Daoy (cell line): ENCODE results near the gene GBE1. TPM values are rescaled to one million over a fixed set of nuclear protein-coding genes. Genes with fewer than 3 reads are reported as not detected.
A peak's percentile ranks its signal among the peaks of the same experiment; 100 is the strongest.
"Not testable (repeated sequence)": the region's sequence is repeated elsewhere in the genome, so short reads cannot be mapped to it uniquely, and the experiment has no call there.

ENCODE experiments used
- DNase-seq: peaks from one replicate; pipeline ENCODE4 v3.0.0-alpha.2; 2015; ENCODE audit warnings: low read depth
- total RNA-seq: library from RNA; depleted of rRNA; stranded (reverse); fragments of >200 nt; shearing (Covaris generic); gene quantifications from 2 replicates; pipeline ENCODE4 v1.2.3, GENCODE V29; 2014; rRNA removed

Gene GBE1
- total RNA-seq, result 18.1 and 28.6 TPM in 2 replicates

DNA sequence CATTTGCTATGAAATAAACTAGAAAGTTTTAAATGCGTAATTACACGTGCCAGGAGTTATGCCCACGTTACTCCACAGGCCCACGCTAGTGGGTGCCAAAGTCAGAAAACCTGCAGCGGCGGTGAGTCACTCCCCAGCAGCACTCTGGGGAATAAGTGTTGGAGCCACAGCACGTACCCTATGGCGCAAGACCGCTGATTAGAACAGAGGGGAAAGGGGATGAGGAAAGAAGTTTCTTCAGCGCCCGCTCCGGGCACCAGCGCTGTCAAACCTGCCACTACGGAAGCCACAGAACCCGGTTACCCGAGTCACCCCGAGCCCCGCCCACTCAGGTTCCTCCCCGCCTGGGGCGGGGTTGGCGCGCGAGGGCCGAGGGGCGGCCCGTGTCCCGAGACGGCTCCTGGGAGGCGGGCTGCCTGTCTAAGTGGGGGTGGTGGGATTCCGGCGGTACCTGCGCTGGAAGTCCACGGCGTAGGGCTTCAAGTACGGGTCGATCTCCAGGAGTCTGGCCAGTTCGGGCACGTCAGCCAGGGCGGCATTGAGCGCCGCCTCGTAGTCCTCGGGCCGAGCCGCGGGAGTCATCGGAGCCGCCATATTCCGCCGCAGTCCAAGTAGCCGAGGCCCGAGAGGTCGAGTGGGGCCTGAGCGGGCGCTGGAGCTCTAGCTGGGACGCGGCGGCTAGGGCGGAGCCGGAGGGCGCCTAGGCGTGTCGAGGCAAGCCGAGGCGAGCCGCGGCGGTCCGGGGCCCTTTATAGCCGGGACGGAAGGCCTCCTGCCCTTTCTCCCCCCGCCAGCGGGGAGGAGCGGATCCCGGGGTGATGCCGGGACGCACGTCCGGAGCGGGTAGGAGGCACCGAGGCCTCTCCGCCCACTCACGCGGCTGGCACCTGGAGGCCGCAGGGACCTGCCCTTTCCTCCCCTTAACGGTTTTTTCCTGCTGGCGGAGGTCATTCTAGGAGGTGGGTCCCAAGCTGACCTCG, at the start of gene GBE1:
TSS of gene GBE1 (minus strand) at position 722 of the 980 bp plus-strand sequence. CDS start at position 594, 128 bp downstream.
- peak; percentile 90 for DNase-seq

DNA sequence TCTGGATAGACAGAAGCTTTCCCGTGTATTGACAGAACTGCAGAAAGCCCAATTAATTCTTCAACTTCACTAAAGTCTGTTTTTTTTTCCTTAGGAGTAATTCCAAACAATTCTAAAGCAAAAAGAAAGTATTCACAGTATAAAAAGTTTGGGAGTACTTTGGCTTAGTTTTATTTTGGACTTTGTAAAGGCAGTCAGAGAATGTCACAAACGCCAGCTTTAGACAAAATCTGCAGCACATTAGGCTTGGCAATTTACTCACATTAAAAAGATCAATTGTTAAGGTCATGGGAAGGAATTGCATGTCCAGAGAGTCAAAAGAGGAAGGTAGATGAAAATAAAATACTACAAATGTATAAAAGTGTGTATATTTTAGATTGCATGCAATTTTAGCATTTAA, 47.5 kb upstream of the GBE1 start:
- DNase-seq, result no peak

DNA sequence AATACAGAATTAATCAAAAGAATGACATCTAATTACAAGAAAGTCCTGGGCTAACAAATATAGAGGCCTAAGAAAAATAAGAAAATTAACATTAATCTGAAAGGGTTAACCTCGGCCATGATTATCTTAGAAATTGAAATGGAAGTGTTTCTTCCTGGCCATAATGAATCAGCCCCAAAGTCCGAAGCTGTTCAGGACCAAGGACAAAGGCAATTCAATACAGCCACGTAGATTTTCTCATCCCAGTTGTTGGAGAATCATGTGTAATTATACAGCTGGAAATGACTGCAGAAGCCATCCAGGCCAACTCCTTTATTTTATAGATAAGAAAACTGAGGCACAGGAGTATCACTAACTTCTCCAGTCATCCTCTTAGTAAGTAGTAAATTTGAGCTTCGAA, 38.0 kb upstream of the GBE1 start:
- no peak for DNase-seq

DNA sequence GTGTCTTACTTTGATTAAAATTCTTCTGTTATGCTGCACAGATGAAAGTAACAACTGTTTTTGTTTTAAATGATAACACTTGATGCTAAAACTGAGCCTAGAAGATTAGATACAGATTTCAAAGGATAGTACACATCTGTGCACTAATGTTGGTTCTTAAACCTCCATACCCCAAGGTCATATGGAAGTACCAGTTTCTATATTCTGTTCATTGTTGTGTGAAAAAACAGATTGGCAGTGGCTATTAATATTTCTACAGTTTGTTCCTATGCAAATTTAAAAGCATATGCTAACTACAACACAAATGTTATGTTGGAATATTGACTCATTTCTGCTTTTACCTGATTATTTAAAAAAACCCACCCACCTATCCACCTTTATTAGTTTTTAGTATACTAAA, 32.0 kb upstream of the GBE1 start:
- no peak for DNase-seq

DNA sequence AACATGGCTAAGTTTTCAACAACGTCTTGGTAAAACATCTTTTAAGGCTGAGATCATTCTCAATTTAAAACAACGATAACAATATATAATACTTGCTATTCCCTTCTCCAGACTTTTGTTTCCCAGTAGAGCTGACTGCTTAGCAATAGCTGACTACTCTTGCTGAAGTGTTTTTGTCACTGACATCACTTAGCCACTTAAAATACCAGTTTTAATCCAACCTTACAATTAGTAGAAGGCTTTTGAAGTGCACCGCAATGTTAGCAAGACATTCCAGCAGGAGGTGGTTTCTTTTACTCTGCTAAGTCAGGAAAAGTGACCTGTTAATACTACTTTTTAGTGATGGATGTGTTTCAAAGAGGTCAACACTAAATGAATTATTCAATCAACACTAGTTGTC, 28.7 kb upstream of the GBE1 start:
- no peak for DNase-seq

DNA sequence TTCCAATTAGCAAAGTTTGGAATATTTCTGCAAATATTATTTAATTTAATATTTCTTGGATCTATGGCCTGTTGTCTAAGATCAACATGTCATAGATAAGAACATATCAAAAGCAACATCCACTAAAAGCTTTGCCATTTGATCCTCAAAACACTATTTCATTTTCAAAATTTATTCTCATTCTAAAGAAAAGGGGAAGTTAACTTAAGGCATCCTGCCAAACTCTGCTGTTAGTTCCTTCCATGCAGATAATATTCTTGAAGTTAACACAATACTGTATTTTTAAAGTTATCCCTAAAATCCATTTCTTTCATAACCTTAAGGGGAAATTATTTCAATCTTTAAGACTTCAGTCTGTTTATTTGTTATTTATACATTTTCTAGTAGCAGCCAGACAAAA, 28.2 kb upstream of the GBE1 start:
- no peak for DNase-seq

DNA sequence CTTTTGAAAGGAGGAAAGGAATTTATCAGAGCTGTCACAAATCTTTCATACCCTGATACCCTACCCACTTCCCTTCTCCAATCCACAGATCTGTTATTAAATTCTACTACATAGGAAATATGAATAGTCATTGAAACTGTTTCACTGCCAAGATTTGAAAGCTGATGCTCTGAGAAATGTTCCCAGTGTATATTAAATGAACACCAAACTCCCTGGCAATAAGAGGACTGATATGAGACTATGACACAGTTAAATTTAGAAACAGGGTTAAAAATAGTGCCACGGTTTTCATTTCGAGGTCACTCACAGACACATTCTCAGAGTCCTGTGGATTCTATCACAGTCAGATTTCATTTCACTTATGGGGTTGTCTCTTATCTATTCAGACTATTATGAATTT, 27.2 kb upstream of the GBE1 start:
- no peak for DNase-seq

DNA sequence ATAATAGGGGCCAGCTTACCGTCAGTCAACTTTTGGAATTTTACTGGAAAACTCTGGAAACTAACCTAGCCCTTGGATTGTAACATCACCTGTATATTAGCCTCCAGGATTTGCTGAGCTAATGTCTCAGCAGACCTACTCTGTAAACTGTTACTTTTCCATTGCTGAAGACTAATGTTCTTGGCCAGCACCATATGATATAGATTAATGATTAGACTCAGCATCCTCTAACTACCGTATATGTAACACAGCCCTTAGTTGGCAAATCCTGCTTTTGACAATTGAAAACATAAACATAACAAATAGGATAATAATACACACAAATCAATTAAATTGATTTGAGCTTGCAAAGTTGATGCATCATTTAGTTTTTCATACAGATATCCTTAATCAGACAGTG, 26.6 kb upstream of the GBE1 start:
- no peak for DNase-seq

DNA sequence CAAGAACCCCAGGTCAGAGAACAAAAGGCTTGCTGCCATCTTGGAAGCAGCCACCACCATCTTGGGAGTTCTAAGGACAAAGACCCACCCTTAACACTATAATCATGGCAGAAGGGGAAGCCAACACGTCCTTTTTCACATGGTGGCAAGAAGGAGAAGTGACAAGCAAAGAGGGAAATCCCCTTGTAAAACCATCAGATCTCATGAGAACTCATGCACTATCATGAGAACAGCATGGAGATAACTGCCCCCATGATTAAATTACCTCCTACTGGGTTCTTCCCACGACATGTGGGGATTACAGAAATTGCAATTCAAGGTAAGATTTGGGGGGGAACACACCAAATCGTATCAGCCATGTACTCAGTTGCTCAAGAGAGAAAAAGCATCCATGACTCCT, 21.1 kb upstream of the GBE1 start:
- no peak for DNase-seq

DNA sequence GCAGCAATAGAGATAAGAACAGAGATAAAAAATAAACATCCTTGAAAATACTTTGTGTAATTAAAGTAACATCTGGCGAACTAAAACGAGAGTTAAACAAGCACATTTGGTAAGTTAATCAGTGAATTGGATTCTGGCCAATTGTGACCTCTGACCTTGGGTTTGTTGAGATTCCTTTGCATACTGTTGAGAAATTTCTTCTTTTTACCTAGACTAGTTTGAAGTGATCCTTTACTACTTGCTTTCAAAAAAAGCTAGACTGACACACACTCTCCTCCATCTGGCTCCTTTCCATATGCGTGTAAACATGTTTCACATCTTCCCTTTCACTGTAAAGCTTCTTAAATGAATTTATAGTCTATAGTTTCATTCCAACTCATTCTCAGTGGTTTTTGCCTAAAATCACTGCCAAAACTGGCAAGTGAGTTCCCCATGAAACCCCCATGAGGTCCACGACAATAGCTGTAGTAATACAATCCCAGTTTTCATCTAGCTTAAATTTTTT, 17.3 kb upstream of the GBE1 start:
- DNase-seq, result no peak

DNA sequence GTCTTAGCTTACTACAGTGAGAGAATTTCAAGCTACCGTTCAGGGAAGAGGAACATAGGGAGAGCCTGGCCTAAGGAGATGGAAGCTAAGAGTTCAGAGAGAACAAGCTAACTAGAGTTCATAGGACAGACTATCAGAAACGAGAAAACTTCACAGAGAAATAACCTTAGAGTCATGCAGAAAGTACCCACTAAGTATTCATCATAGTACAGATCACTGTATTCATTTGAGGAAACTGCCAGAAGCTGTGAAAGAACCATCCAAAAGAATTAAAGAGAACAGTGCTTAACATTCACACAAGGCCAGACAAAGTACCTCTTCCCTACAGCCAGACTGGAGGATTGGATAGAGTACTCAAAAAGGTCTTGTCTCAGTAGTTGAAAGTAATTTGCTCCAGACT, 15.2 kb upstream of the GBE1 start:
- DNase-seq, result no peak

DNA sequence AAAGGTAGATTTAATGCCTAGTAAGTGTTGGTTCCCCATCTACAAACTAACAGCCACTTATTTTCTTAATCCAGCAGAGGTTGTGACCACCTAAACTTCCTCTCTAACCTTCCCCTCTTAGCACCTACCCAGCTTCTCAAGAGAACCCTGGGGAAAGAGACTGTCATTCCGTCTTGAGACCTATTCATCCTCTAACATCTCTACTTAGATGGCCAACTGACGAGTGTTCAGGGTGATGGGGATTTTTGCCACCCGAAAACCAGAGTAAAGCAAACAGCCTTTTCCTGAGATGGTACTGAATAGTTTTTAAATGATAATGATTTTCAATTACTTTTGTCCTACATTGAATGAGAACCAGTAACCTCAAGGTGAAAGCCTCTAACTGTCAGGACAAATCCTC, 9.3 kb upstream of the GBE1 start:
- no peak for DNase-seq

DNA sequence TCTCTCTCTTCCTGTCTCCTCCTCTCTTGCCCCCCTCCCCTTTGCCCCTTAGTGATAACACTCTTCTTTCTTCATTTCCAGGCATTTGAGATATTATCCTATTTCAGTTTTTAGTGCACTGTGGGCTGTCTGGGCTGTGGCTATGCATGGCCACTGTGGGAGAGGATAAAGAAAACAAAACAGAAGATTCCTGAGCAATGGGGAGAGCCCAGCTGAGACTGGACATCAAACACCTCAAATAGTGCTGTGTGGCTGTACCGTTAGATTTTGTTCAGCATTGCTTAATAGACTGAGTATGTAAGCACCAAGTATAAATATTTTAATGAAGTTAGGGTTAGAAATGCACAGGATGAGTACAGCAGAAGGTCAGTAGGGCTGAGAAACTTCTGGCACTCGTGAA, 7.9 kb upstream of the GBE1 start:
- DNase-seq, result no peak

DNA sequence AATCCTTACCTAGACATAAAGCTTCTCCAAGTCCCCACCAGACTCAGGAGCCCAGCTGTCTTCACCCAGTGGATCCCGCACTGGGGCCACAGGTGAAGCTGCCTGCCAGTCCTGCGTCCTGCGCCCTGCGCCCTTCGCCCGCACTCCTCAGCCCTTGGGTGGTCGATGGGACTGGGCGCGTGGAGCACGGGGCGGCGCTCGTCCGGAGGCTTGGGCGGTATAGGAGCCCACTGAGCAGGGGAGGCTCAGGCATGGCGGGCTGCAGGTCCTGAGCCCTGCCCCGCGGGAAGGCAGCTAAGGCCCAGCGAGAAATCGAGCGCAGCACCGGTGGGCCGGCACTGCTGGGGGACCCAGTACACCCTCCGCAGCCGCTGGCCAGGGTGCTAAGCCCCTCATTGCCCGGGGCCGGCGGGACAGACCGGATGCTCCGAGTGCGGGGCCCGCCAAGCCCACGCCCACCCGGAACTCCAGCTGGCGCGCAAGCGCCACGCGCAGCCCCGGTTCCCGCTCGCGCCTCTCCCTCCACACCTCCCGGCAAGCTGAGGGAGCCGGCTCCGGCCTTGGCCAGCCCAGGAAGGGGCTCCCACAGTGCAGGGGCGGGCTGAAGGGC, 5.9 kb upstream of the GBE1 start:
- DNase-seq, result not testable (repeated sequence)

DNA sequence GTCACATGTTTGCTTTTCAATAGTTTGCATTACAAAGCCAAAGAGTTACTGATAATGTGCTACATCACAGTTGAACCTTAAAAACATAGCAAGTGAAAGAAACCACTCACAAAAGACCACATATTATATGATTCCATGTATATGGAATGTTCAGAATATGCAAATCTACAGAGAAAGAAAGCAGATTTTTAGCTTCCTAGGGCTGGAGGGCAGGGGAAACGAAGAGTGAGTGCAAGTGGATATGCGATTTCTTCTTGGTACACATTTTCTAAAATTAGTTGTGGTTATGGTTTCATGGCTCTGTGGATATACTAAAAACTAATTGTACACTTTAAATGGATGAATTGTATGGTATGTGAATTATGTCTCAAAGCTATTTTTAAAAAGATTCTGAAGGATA, 4.0 kb upstream of the GBE1 start:
- no peak for DNase-seq

DNA sequence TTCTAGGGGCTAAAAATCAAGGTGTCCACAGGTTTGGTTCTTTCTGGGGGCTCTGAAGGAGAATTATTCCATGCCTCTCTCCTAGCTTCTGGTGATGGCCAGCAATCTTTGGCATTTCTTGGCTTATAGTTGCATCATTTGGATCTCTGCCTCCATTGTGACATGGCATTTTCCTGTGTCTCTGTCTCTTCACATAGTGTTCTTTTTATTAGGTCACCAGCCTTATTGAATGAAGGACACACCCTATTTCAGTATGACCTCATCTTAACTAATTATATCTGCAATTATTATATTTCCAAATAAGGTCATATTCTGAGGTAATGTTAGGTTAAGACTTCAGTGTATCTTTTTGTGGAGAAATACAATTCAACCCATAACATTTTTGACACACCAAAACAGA, 3.2 kb upstream of the GBE1 start:
- DNase-seq, result no peak

DNA sequence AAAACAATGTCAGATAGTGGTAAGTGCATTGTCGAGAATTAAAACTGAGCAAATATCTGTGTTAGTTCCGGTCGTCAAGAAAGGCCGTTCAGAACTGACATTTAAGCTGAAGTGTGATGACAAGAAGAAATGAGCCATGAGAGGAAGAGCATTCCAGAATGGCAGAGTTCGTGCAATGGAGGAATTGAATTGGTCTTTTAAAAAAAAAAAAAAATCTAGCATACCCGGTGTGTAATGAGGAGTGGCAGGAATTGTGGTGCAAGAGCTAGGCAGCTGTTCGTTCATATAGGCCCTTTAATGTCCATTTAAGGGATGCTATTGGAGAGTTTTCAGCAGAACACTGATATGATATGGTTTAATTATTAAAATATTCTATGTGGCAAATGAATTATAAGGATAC, 2.6 kb upstream of the GBE1 start:
- DNase-seq, result no peak

DNA sequence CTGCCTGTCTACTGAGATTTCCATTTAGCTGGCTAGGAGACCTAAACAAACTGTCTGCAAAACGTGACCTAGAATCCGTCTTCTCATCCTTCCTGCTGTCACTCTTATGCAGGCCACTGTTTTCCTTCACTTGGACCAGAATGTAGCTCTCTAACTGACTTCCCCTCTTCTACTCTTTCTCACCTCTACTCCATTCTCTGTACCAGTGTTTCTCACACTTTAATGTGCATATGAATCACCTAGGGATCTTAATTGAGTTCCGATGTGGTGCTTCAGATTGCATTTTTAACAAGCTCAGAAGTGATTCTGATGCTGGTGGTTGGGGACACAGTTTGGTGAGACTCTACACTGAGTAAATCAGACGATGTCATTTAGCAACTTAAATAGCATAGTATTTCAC, 1.6 kb upstream of the GBE1 start:
- DNase-seq, result no peak

DNA sequence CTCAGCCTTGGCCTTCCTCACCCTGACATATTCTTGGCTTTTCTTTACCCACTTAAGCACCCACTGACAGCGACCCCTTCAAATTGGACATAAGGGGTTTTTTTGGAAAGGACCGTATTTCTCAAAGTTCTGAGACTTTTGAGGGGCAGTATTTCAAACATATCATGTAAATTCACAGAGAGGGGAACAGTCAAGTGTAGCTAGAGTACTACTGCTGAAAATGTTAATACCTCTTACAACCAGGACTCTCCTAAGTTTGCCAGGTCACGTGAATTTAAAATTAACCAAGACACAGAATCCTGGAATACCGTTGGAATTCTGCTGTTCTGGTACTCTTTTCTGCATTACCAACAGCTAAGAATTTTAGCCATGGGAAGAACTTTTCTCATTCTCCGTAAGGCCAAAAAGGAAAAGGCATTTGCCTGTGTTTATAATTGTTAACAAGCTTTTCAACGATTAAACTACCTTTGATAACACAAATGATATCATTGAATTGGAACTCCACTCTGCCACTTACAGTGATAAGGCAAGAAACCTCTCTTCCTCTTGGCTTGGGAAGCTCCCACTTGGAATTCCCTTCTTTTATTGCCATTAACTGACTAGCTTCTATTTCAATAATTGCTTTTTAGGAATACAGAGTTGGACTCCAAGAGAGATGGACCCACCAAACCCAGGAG, 597 bp upstream of the GBE1 start:
- peak; percentile 2 for DNase-seq

DNA sequence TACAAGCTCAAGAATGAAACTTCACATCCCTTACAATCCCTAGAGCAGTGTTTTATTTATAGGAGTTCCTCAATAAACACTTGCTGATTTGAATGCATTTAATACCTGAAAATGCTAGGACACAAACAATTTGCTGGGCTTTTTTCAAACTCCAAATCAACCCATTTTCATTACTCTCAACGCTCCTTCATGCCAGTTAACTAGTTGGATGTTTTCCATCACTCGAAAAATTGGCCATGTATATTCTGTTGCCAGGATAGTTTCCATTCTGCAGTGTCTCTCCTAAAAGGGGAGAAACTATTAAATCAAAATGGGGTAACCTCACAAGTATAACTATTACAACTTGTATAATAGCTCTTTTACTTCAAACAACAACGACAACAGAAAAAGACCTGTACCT, 1.2 kb downstream of the GBE1 start:
- DNase-seq, result no peak

DNA sequence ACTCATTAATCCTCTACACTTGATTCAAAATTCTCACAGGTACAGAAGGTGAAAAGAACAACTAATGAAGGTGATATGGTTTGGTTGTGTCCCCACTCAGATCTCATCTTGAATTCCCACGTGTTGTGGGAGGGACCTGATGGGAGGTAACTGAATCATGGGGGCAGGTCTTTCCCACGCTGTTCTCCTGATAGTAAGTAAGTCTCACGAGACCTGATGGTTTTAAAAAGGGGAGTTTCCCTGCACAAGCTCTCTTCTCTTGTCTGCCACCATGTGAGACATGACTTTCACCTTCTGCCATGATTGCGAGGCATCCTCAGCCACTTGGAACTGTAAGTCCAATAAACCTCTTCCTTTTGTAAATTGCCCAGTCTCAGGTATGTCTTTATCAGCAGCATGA, 2.7 kb downstream of the GBE1 start:
- DNase-seq, result not testable (repeated sequence)

DNA sequence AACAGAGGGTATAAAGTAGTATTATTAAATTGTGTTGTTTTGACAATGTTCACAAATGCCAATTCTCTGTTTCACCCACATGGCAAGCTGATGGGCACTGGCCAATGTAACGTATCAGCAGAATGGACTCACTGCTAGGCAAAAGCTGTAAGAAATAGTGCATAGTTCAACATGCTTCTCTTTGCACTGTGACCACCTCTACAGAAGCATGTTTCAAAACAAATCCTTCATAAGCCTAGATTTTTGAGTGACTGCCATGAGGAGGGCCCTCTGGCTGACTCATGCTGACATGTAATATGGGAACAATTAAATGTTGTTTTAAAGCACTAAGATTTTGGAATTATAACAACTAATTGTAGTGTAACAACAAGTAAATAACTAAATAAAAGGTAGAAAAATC, 3.2 kb downstream of the GBE1 start:
- peak; percentile 4 for DNase-seq
